ENCODE measurements around the gene SEMA6A. TPM values are rescaled to one million over a fixed set of nuclear protein-coding genes. Genes with fewer than 3 reads are reported as not detected.
"Not testable (repeated sequence)": the region's sequence is repeated elsewhere in the genome, so short reads cannot be mapped to it uniquely, and the experiment has no call there.

SEMA6A gene
- polyA plus RNA-seq, 2 of the 4 experiments (the other 2 are of a cell fraction): 0.01 TPM; not detected in 1

- FAIRE-seq (no peak), ATAC-seq (no peak), DNase-seq (ENCODE audit: low read depth in 1 of 2, low spot score in 1 of 2) (no peak)
- no peaks in the 10 kb centered on the region for H3K4me1 ChIP-seq
- POLR2A ChIA-PET: no interaction called here
- no peak overlapping the region for H3K4me3 ChIP-seq
- CTCF ChIA-PET: no interaction called here
- no peak overlapping the region for H3K27ac ChIP-seq
- no peak overlapping the region for H3K4me2 ChIP-seq
- WGBS (ENCODE audit: missing lambda C conversion rate): 5% methylated on average over 2 of the region's 2 CpGs
- no peaks in the 10 kb centered on the region for H3K9me3 ChIP-seq
- no peak for TF ChIP-seq KDM5A (IDR thresholded peaks at IDR 0.05)
- TF ChIP-seq PHF8 (IDR thresholded peaks at IDR 0.05; ENCODE audit: borderline replicate concordance, low read depth): no peak
- no peak for TF ChIP-seq MAZ (IDR thresholded peaks at IDR 0.05; ENCODE audit: borderline replicate concordance, low read depth, low read length)
- no peak for TF ChIP-seq HOXB13 (CRISPR knock-in tag; IDR thresholded peaks at IDR 0.05; ENCODE audit: low read depth)
- TF ChIP-seq NPAS2 (CRISPR knock-in tag; IDR thresholded peaks at IDR 0.05; ENCODE audit: borderline replicate concordance): no peak
- no peak for TF ChIP-seq HOXB5 (CRISPR knock-in tag; IDR thresholded peaks at IDR 0.05)
- no peak for TF ChIP-seq E2F6 (IDR thresholded peaks at IDR 0.05; ENCODE audit: borderline replicate concordance, low read depth)
- no peak for TF ChIP-seq BHLHE40 (IDR thresholded peaks at IDR 0.05; ENCODE audit: low read depth, low read length)
- TF ChIP-seq TP53 (CRISPR knock-in tag; IDR thresholded peaks at IDR 0.05): no peak
Measured at GRCh38 chr5:116524966-116525365, 49.7 kb downstream of the SEMA6A start.

GRCh38 chr5:116524051-116524904 lies 50.3 kb downstream of the SEMA6A start:
- DNase-seq (ENCODE audit: low read depth in 1 of 2, low spot score in 1 of 2) (no peak), ATAC-seq (no peak), FAIRE-seq (no peak)
- TF ChIP-seq HMGXB4 (CRISPR knock-in tag; IDR thresholded peaks at IDR 0.05; ENCODE audit: borderline replicate concordance) (no peak), CHD4 (IDR thresholded peaks at IDR 0.05; ENCODE audit: borderline replicate concordance) (no peak), MAX (IDR thresholded peaks at IDR 0.05) (no peak), ZSCAN20 (CRISPR knock-in tag; IDR thresholded peaks at IDR 0.05) (no peak), NFE2L2 (conservative IDR thresholded peaks at IDR 0.05; ENCODE audit: low read length) (no peak), EHMT2 (IDR thresholded peaks at IDR 0.05; ENCODE audit: low read depth) (no peak), TP53 (CRISPR knock-in tag; IDR thresholded peaks at IDR 0.05) (no peak), EHF (CRISPR knock-in tag; IDR thresholded peaks at IDR 0.05) (no peak), HES2 (IDR thresholded peaks at IDR 0.05) (no peak), REST (IDR thresholded peaks at IDR 0.05) (no peak), ZFP36 (IDR thresholded peaks at IDR 0.05; ENCODE audit: borderline replicate concordance, partially characterized antibody) (no peak), EP300 (IDR thresholded peaks at IDR 0.05) (no peak)
- Histone ChIP-seq H3K4me1 (no peaks in the 10 kb centered on the region), H3K4me2 (no peak overlapping the region), H3K27ac (no peak overlapping the region), H3K9me3 (no peaks in the 10 kb centered on the region), H3K4me3 (no peak overlapping the region)
- CTCF ChIA-PET: no interaction called here
- POLR2A ChIA-PET: no interaction called here
- WGBS (ENCODE audit: missing lambda C conversion rate): 5% methylated on average over 3 of the region's 3 CpGs

GRCh38 chr5:116523182-116523581 lies 51.4 kb downstream of the SEMA6A start:
- H3K27ac ChIP-seq; H3K4me3 ChIP-seq; DNase-seq (ENCODE audit: low read depth in 1 of 2, low spot score in 1 of 2); H3K4me2 ChIP-seq; POLR2A ChIA-PET; H3K9me3 ChIP-seq; ATAC-seq; CTCF ChIA-PET; FAIRE-seq; H3K4me1 ChIP-seq: not testable (repeated sequence)
- WGBS (ENCODE audit: missing lambda C conversion rate): 47% methylated on average over 11 of the region's 11 CpGs

All from A549 (cell line).